Raji (cell line): ENCODE measurements around the gene KITLG.

ENCODE experiments used
- POLR2A ChIP-seq: IDR thresholded peaks from 2 replicates; pipeline ENCODE4 v1.6.1; 2011; ENCODE audit warnings: low read depth, low read length, control low read depth; ENCODE audit not compliant: insufficient read depth

Gene KITLG

GRCh38 chr12:88472248-88472647 is 108.0 kb downstream of the KITLG start:
- TF ChIP-seq POLR2A = no peak

GRCh38 chr12:88471331-88472045 is 108.8 kb downstream of the KITLG start:
- TF ChIP-seq POLR2A = no peak

- no peak for TF ChIP-seq POLR2A
Observed at GRCh38 chr12:88469154-88469553, 111.1 kb downstream of the KITLG start.

GRCh38 chr12:88468581-88468980 is 111.7 kb downstream of the KITLG start:
- no peak for TF ChIP-seq POLR2A

- TF ChIP-seq POLR2A = no peak
Observed at GRCh38 chr12:88458327-88458726, 121.9 kb downstream of the KITLG start.

- no peak for TF ChIP-seq POLR2A
Observed at GRCh38 chr12:88453323-88453722, 126.9 kb downstream of the KITLG start.

- TF ChIP-seq POLR2A = no peak
Observed at GRCh38 chr12:88451205-88451604, 129.1 kb downstream of the KITLG start.

GRCh38 chr12:88450136-88450535 is 130.1 kb downstream of the KITLG start:
- no peak for TF ChIP-seq POLR2A

- TF ChIP-seq POLR2A = no peak
Observed at GRCh38 chr12:88448337-88448915, 131.8 kb downstream of the KITLG start.

GRCh38 chr12:88445705-88446394 is 134.4 kb downstream of the KITLG start:
- no peak for TF ChIP-seq POLR2A

- TF ChIP-seq POLR2A = no peak
Observed at GRCh38 chr12:88444481-88444880, 135.8 kb downstream of the KITLG start.
